GM21619 (cell line): ENCODE results near the gene STYXL2.

ENCODE experiments used
- ATAC-seq: cut with Tn5 transposase; IDR thresholded peaks from one replicate; pipeline ENCODE4 v1.9.1; 2021; ENCODE audit not compliant: unreplicated experiment

Gene STYXL2

GRCh38 chr1:167077868-167078210 lies 16.0 kb upstream of the STYXL2 start:
- no peak for ATAC-seq

DNA sequence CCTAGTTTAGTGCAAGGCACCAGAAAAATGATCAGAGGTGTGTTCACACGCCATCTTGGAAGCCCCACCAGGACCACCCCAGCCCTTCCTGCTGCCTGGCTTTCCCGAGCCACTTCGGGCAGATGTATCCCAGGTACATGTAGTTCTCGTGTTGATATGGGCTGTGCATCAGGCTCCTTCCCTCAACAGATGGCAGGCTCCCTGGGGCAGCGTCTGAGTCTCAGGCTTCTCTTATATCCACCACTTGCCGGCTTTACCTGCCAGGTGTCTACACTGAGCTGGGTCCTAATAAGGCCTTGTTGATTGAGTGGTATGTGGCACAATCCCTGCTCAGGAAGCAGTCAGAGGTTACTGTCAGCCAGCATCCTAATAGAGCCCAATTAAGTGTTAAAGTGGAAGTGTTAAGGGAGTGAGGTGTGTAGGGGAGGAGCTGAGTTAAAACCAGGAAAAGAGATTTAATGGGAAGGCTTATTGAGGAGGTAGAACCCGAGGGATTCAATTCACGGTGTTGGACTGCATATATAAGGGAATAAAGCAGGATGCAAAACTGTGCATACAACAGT lies 12.2 kb upstream of the STYXL2 start:
- ATAC-seq: no peak

DNA sequence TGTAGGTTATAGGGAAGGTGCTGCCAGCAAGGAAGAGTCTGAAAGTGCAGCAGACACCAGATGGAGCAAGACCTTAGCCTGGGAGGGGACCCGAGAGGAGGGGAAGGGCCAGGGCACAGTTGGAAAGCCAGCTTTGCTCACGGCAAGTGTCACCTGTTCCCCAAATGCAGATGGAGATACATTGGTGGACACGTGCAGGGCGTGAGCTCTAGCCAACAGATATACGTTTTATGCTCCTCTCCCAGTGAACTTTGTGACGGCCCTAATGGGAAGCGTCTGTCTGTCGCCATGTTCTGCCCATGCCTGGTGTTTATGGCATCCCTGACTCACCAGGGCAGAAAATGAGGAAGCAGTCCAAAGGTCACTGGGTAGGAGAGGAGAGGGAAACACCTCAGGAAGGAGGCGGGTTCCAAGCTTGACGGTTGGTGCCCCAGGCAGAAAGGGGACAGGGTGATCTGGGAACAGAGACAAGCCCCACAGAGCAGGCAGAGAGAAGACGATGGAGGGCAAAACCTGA lies 11.3 kb upstream of the STYXL2 start:
- no peak for ATAC-seq

DNA sequence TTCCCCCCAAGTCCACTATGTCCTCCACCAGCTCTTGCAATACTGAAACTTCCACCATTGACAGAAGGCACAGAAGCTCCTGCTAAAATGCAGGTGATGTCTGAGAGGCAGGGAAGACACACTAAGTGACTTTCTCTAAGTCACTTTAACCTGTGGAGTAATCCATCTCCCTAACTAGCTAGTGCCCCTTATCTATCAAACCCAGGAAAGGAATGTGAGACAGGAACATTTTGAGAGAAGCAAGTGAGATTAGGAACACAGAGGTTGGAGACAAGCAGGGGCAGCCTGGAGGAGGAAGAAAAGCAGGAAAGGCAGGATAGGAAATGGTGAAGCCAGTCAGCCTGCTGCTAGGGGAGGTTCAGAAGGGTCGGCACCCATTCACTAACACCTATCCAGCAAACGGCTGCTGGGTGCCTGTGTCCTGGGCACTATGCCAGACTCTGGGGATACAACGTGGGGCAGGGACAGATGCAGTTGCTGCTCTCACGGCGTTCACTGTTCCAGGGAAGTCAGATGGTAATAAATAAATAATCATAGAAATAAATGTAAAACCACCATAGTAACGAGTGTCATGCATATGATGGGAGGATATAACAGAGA lies 10.7 kb upstream of the STYXL2 start:
- no peak for ATAC-seq

DNA sequence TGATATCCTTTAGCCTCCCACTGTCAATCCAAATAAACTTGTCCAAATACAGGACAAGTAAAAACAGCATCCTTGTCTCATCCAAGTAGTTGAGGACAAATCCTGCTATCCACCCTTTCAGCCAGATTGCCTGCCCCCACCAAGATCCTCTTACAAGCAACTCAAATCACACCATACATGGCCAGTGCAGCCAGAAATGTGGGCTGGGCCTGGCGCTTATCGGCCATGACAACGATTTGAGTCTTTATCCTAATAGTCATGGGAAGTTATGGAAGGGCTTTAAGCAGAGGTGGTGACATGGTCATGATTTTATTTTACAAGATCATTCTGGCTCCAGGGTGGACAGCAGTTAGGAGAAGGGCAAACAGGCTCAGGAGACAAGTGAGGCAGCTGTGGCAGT lies 10.0 kb upstream of the STYXL2 start:
- no peak for ATAC-seq

DNA sequence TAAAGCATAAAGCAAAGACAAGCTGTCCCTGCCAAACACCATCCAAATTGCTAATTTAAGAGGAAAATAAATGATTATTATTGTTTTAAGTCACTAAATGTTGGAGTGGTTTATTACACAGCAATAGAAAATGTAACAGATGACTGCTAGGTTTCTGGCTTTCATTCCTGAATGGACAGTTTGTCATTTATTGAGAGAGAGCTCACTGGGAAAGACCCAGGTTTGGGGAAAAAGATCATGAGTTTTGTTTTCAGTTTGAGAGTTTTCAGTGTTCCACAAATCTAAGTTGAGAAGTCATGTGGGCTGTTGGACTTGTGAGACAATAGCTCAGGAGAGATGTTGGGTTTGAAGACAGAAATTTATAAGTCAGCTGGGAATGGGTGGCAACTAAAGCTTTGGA lies 9.1 kb upstream of the STYXL2 start:
- no peak for ATAC-seq

- ATAC-seq: no peak
Observed at GRCh38 chr1:167086033-167086432, 7.8 kb upstream of the STYXL2 start.

DNA sequence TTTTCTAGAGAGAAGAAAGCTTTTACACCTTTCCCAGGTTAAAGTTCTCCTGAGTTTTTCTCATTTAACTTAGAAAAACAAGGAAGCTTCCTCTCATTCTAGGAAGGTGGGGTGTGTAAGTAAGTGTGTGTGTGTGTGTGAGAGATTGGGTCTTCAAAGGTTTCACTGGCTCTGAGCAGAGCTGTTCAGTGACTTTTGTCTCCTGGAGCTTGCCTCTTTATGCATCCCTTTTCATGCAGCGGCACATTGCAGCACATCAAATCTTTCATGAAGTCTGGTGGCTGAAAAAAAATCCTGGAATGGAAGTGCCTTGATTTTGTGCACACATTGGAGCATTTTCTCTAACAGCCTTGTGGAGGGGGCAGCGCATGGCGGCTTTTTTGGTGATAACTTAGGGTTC lies 7.1 kb upstream of the STYXL2 start:
- ATAC-seq: no peak

DNA sequence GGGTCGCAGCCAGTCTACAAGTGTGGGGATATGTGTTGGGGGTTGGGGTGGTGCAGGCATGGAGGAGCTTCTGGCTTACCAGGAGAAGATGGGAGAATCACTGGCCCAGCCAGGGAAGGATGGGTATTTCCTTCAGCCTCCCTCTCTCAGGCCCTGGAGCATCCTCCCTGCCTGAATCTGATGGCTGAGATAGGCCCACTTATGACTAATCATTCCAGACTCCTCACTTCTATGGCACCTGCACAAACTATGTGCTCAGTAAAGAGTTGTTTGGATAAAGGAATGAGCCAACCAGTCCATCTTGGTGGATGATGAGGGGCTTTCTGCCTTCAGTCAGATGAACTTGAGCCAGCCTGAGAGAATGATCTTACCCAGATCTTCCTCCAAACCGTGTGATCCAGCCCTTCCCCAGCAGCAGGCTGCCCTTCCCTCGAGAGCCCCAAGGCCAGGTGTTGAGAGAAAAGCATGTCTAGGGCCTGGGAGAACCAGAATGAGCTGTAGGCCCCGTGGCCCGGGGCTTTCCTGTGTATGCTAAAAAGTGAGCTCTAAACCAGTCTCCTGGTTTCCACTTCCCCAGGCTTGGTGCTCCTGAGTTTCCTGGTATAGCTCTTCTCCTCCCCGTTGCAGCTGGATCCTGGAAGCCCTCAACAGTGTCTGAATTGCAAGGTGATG lies 5.0 kb upstream of the STYXL2 start:
- ATAC-seq: no peak

- ATAC-seq: no peak
Observed at GRCh38 chr1:167089939-167090313, 3.9 kb upstream of the STYXL2 start.

GRCh38 chr1:167090314-167090942 lies 3.4 kb upstream of the STYXL2 start, which contains the start of gene GPA33:
Gene GPA33, minus strand, starts transcription at chr1:167090377. Its CDS starts 90 bp downstream, at chr1:167090287.
- ATAC-seq: peak; percentile 54

DNA sequence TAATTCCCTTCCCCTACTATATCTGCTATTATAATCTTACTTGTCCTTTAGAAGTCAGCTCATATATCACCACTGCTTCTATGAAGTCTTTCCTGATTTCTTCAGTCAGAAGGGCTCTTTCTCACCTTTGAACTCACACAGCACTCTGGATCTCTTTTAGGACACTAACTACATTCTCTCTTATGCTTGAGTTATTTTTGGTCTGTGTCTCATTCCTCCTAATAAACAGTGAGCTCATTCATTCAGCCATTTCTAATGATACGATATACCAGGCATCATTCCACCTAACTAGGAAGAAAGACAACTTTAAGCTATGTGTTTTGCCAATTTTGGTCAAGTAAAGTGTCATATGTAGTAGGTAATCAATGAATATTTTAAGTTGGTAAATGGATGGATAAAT lies 1.2 kb upstream of the STYXL2 start:
- ATAC-seq: no peak

DNA sequence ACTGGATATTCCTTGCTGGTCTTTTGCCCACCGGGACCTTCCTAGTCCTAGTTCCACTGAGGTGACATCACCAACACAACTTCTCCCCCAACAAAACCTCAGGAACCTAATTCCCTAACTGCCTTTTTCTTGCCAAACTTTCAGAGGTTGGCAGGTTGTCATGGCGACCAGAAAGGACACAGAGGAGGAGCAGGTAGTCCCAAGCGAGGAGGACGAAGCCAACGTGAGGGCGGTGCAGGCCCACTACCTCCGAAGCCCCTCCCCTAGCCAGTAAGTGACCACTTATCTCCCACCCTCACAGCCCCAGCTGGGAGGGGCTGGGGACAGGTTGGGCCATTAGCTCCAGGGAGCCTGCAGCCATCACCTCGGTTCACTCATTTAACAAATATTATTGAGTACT lies 815 bp downstream of the STYXL2 start:
- no peak for ATAC-seq

DNA sequence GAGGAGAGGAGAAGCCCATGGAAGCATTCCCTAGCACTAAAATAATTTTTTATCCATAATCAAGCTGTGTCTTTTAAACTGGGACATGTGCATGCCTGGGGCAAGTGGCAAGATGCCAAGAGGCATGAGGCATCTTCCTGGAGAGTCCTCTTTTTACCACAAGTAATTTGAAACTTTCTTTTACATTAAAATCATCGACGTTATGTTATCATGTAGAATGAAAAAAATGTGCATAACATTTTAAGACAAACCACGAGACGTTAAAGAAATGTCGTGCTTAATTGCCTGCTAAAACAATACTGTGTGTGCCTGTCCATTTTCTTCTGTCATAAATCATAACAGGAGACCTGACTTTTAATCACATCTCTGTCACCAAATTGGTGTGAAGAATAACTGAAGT lies 1.5 kb downstream of the STYXL2 start:
- ATAC-seq: no peak

DNA sequence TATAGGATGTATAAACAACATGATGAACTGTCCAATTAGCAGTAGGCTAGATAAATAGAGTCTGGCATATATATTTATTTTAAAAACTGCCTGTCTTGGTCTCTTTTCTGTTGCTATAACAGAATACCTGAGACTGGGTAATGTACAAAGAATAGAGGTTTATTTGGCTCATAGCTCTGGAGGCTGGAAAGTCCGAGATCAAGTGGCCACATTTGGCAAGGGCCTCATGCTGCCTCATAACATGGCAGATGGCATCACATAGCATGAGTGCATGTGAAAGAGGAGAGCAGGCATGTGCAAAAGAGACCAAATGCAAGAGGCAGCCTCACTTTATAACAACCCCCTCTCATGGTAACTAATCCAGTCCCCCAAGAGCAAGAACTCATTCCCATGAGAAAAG lies 6.0 kb downstream of the STYXL2 start:
- no peak for ATAC-seq

DNA sequence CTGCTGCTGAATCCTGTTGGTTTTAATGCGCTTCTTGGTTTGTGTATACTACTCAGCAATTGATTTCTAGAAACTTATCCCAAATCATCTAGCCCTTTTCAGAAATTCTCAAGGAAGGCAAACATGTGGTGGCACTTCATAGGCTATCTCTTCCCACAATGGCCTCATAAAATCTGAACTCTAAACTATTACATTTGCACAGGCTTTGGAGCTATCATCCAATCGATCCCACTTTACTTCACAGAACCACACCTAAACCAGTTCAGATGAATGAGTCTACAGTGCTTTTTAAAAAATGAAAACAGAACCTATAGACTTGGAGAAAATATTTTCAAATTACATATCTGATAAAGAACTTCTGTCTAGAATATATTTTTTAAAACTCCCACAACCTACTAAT lies 6.9 kb downstream of the STYXL2 start:
- ATAC-seq: no peak

- no peak for ATAC-seq
Observed at GRCh38 chr1:167101754-167102153, 7.9 kb downstream of the STYXL2 start.

GRCh38 chr1:167102906-167103573 lies 9.2 kb downstream of the STYXL2 start:
- ATAC-seq: no peak

DNA sequence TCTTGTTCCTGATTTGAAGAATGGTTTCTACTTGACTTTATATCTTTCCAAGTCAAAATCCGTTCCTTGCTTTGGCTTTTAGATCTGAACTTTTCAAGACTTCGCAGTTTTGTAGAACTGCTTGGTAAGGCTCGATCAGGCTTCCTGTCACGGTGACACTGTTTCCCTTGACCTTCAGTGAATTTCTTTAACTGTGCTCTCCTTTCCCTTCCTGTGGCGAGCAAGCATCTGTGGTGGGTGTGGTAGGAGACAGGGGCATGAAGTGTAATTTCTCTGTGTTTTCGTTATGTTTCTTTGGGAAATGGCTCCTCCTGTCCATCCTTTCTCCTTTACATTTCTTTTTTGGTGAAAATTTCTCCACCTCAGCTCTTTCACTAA lies 10.4 kb downstream of the STYXL2 start:
- no peak for ATAC-seq

GRCh38 chr1:167105271-167106118 lies 11.6 kb downstream of the STYXL2 start:
- no peak for ATAC-seq

GRCh38 chr1:167106119-167106461 lies 12.2 kb downstream of the STYXL2 start:
- no peak for ATAC-seq
